Loucy (cell line): ENCODE measurements around the gene FOXRED1.
A peak's percentile ranks its signal among the peaks of the same experiment; 100 is the strongest.

Source experiments
- H2AFZ ChIP-seq: fragments of 200-600 bp; sonication (generic); 2 replicates; pipeline ENCODE4 v1.6.0; 2016; ENCODE audit warnings: antibody characterized with exemption, mild to moderate bottlenecking, low read length, moderate library complexity
- H3F3A ChIP-seq: fragments of 200-600 bp; 2 replicates; pipeline ENCODE4 v1.6.0; 2016; ENCODE audit warnings: antibody characterized with exemption, low read depth, mild to moderate bottlenecking
- H3K27me3 ChIP-seq: fragments of 200-600 bp; sonication (generic); 2 replicates; pipeline ENCODE4 v1.6.1; 2014; ENCODE audit warnings: low read length, mild to moderate bottlenecking; ENCODE audit not compliant: insufficient read depth, poor library complexity, severe bottlenecking
- H3K36me3 ChIP-seq: fragments of 200-600 bp; sonication (generic); 2 replicates; pipeline ENCODE4 v1.6.1; 2016; ENCODE audit warnings: low read length; ENCODE audit not compliant: insufficient read depth
- H3K4me1 ChIP-seq: fragments of 200-600 bp; sonication (generic); 2 replicates; pipeline ENCODE4 v1.5.1; 2014; ENCODE audit warnings: low read length, mild to moderate bottlenecking; ENCODE audit not compliant: insufficient read depth, poor library complexity, severe bottlenecking
- H3K4me2 ChIP-seq: fragments of 200-600 bp; sonication (generic); 2 replicates; pipeline ENCODE4 v1.6.0; 2014; ENCODE audit warnings: antibody characterized with exemption, low read length, low read depth, mild to moderate bottlenecking; ENCODE audit not compliant: poor library complexity, severe bottlenecking
- H3K4me3 ChIP-seq: fragments of 200-600 bp; sonication (generic); 2 replicates; pipeline ENCODE4 v1.5.1; 2014; ENCODE audit warnings: low read length, mild to moderate bottlenecking, mixed read lengths; ENCODE audit not compliant: poor library complexity, severe bottlenecking
- H3K79me2 ChIP-seq: fragments of 200-600 bp; sonication (generic); 2 replicates; pipeline ENCODE4 v1.6.1; 2014; ENCODE audit warnings: low read length; ENCODE audit not compliant: insufficient read depth
- H3K9ac ChIP-seq: fragments of 200-600 bp; sonication (generic); 2 replicates; pipeline ENCODE4 v1.6.0; 2014; ENCODE audit warnings: mild to moderate bottlenecking, low read depth, low read length, moderate library complexity; ENCODE audit not compliant: poor library complexity, severe bottlenecking
- H3K9me2 ChIP-seq: fragments of 200-600 bp; sonication (generic); replicated peaks from 2 replicates; pipeline ENCODE4 v1.6.1; 2016; ENCODE audit warnings: low read depth, low read length, mixed read lengths
- H3K9me3 ChIP-seq: fragments of 200-600 bp; sonication (generic); 2 replicates; pipeline ENCODE4 v1.6.1; 2014; ENCODE audit warnings: mild to moderate bottlenecking, antibody characterized with exemption, low read length, low read depth; ENCODE audit not compliant: insufficient read depth
- H4K20me1 ChIP-seq: fragments of 200-600 bp; sonication (generic); 2 replicates; pipeline ENCODE4 v1.6.0; 2014; ENCODE audit warnings: antibody characterized with exemption, low read length, mild to moderate bottlenecking; ENCODE audit not compliant: insufficient read depth, poor library complexity, severe bottlenecking
- EZH2phosphoT487 ChIP-seq: fragments of 200-600 bp; IDR thresholded peaks from 2 replicates; pipeline ENCODE4 v1.6.1; 2018; ENCODE audit warnings: antibody characterized with exemption, mild to moderate bottlenecking, moderate library complexity, borderline replicate concordance
- TF ChIP-seq, protein P1 (sequence below): fragments of 200-600 bp; sonication (generic); conservative IDR thresholded peaks from 2 replicates; pipeline ENCODE4 v1.5.1; 2014; ENCODE audit warnings: mild to moderate bottlenecking, antibody characterized with exemption, low read length

The FOXRED1 gene

DNA sequence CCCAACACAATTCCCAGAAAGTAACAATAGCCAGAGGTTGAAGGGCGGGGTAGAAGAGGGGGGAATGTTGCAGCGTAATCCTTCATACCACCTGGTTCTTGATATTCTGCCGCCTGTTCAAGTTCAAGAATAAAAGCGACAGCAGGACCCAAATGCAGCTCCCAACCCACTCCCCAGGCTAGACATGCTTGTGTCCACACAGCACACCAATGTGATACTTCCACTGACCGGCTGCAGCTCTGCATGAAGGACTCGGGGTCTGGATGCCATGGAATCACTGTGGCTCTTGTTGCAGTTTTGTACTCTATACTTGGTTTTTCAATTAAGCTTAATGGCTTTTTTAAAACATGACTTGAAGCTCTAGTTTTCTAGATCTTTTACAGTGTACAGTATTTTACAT, 6.7 kb upstream of the FOXRED1 start:
- H3K4me1 ChIP-seq: peaks cover 8% of the 10 kb centered on the region
- TF ChIP-seq EZH2phosphoT487: no peak
- TF ChIP-seq, protein P1, sequence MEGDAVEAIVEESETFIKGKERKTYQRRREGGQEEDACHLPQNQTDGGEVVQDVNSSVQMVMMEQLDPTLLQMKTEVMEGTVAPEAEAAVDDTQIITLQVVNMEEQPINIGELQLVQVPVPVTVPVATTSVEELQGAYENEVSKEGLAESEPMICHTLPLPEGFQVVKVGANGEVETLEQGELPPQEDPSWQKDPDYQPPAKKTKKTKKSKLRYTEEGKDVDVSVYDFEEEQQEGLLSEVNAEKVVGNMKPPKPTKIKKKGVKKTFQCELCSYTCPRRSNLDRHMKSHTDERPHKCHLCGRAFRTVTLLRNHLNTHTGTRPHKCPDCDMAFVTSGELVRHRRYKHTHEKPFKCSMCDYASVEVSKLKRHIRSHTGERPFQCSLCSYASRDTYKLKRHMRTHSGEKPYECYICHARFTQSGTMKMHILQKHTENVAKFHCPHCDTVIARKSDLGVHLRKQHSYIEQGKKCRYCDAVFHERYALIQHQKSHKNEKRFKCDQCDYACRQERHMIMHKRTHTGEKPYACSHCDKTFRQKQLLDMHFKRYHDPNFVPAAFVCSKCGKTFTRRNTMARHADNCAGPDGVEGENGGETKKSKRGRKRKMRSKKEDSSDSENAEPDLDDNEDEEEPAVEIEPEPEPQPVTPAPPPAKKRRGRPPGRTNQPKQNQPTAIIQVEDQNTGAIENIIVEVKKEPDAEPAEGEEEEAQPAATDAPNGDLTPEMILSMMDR: no peak
- peaks cover 3% of the 10 kb centered on the region for H4K20me1 ChIP-seq
- peaks cover 24% of the 10 kb centered on the region for H3K79me2 ChIP-seq
- H3K9me2 ChIP-seq: no peaks in the 10 kb centered on the region
- H3K9me3 ChIP-seq: no peaks in the 10 kb centered on the region
- no peak overlapping the region for H3K4me2 ChIP-seq
- no peak overlapping the region for H2AFZ ChIP-seq
- H3K4me3 ChIP-seq: no peak overlapping the region
- peaks cover 63% of the 10 kb centered on the region; the same call in 1 of the 2 replicates for H3K36me3 ChIP-seq
- no peaks in the 10 kb centered on the region for H3K27me3 ChIP-seq
- H3K9ac ChIP-seq: no peak overlapping the region
- no peaks in the 10 kb centered on the region for H3F3A ChIP-seq

DNA sequence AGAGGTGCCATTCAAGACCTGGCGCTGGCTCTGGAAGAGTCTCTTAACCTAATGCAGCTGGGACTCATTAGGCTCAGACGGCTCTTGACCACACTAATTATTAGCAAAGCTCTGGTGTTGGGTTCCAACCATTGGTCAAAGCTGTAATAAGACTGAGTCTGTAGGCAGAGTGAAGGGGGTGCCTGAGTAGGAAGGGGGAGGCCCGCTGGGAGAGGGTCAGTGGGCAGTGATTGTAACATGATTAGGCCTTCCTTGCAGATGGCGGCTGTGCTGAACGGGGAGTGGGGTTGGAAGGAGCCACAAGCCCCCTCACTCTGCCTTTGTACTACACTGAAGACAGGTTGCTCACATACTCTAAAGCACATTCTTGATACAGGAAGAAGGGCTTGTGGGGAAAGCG, 5.5 kb upstream of the FOXRED1 start:
- TF ChIP-seq EZH2phosphoT487: no peak
- TF ChIP-seq, protein P1: no peak
- Histone ChIP-seq H3K36me3 (peaks cover 53% of the 10 kb centered on the region; the same call in 1 of the 2 replicates), H3K4me1 (peaks cover 19% of the 10 kb centered on the region), H4K20me1 (peaks cover 15% of the 10 kb centered on the region), H2AFZ (no peak overlapping the region), H3K4me3 (no peak overlapping the region), H3F3A (no peaks in the 10 kb centered on the region), H3K79me2 (peaks cover 37% of the 10 kb centered on the region), H3K4me2 (no peak overlapping the region), H3K27me3 (no peaks in the 10 kb centered on the region), H3K9ac (no peak overlapping the region), H3K9me3 (no peaks in the 10 kb centered on the region), H3K9me2 (no peaks in the 10 kb centered on the region)

DNA sequence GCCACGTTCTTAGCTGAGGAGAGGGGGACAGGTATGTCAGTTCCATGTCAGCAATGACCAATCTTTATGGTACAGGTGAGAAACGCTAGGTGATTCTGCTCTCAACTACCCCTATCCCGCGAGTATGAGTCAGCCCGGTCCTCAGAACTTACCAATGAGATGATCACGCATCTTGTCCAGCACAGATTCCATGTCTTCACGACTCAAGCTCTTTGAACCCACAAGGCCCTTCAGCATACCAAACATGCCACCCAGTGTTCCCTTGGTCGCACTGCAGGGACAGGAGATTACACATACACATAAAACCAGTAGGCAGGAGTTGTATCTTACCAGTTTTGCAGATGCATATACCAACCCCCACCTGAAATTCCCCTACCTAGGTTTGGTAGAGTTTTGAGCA, 3.1 kb upstream of the FOXRED1 start:
- Histone ChIP-seq H3K79me2 (peaks cover 57% of the 10 kb centered on the region), H2AFZ (no peak overlapping the region), H3K9me3 (no peaks in the 10 kb centered on the region), H3K4me3 (no peak overlapping the region), H3K9ac (no peak overlapping the region), H4K20me1 (peaks cover 15% of the 10 kb centered on the region), H3K9me2 (no peaks in the 10 kb centered on the region), H3K4me1 (peaks cover 32% of the 10 kb centered on the region), H3K27me3 (no peaks in the 10 kb centered on the region), H3K36me3 (peaks cover 53% of the 10 kb centered on the region; the same call in 1 of the 2 replicates), H3K4me2 (peak overlapping the region; percentile 100), H3F3A (no peaks in the 10 kb centered on the region)
- TF ChIP-seq EZH2phosphoT487: no peak
- TF ChIP-seq, protein P1: peak; percentile 42; the same call in 1 of the 2 replicates
